ENCODE results near the gene TAF9B.

DNA sequence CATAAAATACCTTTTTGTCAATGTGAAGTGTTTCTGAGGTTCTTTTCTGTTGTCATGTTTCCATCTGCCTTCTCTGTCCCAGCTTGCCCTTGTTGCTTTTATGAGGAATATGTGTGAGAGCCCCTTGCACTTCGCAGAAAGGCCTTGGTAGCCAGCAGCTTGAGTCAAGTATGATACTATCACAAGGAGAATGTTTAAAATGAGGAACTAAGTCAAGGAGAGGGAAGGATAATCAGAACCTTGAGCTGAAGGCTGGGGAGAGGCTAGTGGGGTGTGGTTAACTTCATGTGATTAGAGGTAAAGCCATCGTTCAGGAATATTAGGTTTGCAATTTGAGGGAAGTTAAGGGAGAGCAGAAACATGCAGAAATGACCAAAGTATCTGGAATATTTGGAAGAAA lies 22.7 kb downstream of the TAF9B start:
- TF ChIP-seq POLR2A (IDR thresholded peaks at IDR 0.05; ENCODE audit: low read length) (no peak), GATA1 (IDR thresholded peaks at IDR 0.05; ENCODE audit: low read depth, low read length) (no peak)

All from erythroblast (primary cell).